GM21576 (cell line): ENCODE results near the gene DPH5.
"Not testable (repeated sequence)": the region's sequence is repeated elsewhere in the genome, so short reads cannot be mapped to it uniquely, and the experiment has no call there.

ENCODE experiments used
- ATAC-seq: cut with Tn5 transposase; IDR thresholded peaks from one replicate; pipeline ENCODE4 v1.9.1; 2021; ENCODE audit warnings: mild to moderate bottlenecking, moderate library complexity; ENCODE audit not compliant: unreplicated experiment

The DPH5 gene

DNA sequence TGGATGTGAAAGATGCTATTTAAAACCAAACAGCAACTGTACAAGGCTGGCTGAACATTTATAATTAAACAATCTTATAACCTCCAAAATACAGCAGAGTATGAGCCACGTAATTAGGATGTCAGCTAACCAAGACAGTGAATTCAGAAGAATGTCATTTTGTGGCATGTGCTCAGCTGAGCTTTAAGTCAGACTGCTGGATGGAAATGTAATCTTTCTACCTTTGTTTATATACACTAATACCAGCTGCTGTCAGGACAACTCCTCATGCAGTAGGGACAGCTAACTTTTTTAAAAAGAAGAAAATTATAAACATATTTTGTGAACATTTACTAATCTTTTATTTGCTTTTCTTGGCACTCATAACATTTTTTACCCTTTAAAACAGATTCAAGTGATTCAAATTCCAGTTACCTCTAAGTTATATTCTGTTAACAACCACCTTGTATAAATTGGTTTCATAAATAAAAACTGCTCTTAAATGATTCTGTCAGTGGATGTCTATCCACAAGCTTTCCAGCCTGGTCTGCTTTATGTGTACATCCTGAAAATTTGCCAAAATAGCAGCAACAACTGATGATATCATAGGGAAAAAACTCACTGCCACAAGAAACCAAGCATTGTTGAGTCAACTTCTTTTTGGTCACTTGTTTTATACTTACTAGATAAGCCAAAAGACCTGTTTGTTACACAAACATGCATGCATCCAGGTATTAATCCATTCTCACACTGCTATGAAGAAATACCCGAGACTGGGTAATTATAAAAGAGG is 36.1 kb downstream of the DPH5 start:
- ATAC-seq, result no peak

DNA sequence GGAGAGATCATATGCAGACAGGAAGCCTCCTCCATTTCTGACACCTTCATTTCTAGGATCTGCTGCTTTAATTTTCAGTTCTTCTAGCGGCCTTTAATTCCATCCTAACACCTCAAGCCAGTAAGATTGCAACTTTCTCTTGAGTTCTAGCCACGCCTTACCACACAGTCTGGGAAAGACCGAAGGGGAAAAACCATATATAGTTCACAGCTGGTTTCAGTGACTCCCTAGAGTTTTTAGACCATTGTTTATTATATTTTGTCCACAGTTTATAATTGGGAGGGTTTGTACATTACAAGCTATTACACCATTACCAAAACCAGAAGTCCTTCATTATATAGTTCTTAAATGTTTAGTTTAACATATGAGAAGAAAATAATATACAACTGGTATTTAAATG is 37.5 kb downstream of the DPH5 start:
- ATAC-seq, result no peak

DNA sequence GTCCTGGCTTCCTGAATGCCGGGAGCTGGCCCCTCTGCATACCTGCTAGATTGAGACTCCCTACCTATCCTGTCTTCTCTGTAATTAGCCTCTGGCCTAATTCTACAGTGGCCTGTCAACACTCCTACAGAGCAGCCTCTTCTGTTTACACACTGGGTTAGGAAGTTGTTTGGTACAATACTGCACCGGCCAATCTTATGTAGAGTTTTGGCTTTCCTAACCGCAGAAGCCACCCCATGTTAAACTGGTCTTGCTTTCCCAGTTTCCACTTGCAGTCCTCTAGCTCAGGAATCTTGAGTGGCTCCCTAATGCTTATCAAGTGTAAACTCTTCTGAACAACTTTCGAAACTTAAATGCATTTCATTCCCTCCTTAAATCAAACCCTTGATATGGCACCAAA is 42.8 kb downstream of the DPH5 start:
- no peak for ATAC-seq

DNA sequence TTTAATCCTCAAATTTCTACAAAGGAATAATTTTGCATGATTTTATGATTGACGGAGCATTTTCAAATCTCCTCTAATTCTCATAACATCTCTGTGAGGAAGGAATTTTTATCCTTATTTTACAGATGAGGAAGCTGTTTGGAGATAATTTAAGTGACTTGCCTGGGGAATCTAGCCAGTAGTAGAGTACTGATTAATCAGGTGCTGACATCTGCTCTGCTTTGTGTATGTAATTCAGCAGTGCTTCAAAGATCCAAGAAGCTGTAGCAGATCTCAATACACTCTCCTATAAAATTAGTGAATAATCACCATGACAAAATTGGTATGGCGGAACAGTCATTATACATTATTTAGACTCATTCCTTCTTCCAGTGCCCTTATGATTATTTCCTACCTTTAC is 46.0 kb downstream of the DPH5 start:
- no peak for ATAC-seq

DNA sequence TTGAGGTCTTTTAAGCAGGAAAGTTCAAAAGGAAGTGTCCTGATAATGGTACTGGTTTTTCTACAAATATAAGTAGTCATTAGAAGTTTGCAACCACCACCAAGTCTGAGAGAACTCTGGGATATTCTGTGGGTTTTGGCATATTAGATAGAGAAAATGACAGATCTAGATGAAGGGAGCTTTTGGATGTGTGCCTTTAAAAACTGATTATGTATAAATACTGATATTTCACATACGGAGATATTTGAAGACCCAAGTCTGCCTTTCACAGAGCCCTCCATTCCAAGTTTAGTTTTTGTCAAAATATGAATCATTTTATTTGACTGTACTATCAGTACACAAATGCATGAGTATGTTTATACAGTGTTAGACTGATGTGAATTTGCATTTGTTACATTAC is 48.6 kb downstream of the DPH5 start:
- ATAC-seq, result no peak

DNA sequence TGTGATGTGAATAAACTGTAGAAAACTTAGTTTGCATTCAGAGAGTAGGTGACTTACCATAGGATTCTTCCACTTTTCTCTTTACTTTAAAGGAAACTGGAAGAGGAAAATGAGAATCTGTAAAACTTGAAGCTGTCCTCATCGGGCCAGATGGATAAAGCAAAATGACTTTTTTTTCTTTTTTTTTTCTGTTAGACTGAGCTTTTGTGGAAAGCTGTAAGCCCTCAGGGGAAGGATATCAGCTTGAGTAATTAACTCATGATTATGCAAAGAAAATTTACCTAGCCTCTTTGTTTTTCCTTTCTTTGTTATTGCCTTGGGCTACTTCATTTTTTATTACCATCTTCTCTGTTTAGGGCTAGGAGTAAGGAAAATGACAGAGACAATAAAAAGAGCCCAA is 53.4 kb downstream of the DPH5 start:
- no peak for ATAC-seq

DNA sequence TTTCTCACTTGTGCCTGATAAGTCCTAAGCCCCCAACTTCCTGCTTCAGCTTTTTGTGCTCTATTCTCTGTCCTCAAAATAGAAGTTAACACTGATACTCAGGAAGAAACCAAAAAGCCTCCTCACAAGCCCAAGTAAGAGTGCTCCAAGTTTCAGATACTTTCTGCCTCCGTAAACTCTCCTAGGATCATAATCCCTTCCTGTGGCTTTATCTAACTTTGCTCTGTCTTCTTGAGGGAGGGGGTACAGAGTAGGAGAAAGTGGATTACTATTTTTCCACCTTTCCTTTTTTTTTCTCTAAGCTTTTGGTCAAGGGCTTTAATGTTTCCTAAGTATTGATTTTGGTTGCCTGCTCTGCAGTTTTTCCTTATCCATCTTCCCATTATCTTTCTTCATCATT is 54.6 kb downstream of the DPH5 start:
- ATAC-seq, result no peak

DNA sequence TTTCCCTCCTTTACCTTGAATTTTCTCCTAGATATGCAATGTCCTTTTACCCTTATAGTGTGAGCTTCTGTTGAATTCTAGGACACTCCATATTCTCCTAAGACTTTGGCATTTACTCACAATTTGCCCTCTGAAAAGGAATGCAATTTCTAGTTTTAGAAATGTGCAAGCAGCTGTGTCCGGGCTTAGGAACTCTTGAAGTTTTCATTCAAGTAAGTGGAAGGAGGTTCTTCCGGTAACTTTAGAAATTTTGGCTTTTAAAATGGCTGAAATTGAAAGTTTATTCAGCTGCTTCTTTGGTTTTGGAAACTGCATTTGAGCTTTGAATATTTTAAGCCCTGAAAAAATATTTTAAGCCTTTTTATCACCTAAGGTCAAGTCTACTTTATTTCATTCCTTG is 56.3 kb downstream of the DPH5 start:
- no peak for ATAC-seq

DNA sequence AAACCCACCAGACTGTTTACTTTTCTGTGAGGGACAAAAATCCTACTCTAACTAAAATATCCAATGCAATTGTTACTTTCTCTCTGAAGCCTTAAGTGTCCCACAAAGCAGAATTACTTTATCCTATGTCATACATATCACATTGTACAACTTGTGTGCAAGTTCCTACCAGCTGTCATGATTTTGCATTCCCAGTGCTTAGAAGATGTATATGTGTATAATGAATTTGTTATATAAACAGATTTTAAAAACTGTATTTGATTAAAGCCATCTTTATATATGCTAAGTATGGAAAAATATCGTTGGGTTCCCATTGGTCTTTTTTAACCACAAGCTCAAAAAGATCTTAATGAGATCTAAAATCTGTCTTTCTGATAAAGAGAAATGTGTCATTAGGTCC is 57.0 kb downstream of the DPH5 start:
- no peak for ATAC-seq

DNA sequence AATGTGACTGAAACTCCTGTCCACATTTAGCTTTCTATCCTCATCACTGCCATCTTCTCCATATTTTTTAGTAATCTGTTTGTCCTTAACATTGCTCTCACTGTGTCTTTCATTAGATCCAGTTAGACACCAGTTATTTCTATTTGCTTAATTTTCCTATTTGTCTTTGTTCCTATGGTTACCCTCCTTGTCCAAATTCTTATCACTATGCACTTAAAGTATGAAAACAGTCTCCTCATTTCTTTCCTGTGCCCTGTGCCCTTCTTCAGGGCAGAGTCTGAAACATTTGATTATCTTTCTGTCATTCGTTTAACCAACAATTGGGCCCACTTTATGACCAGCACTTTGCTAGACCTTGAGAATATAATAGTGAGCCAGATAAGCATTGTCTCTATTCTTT is 65.5 kb downstream of the DPH5 start:
- no peak for ATAC-seq

DNA sequence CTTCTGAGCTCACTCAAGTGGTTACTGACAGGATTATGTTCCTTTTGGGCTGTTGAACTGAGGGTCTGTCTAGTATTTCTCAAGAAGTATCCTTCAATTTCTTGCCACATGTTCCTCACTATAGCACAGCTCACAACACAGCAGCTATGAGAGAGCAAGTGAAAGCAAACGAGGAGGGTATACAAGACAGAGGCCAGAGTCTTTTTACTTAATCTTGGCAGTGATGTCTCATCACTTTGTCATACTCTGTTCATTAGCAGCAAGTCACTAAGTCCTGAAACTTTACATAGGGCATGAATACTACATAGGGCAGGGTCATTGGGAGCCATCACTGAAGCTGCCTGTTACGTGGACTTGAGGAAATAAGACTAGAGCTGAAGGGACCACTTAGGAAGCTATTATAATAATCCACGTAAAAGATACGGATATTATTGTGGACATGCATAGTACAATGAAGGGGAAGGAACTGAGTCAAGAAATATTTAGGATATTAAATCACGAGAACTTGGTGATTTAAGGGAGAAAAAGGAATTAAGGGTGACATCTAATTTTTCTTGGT is 66.0 kb downstream of the DPH5 start:
- ATAC-seq, result no peak

DNA sequence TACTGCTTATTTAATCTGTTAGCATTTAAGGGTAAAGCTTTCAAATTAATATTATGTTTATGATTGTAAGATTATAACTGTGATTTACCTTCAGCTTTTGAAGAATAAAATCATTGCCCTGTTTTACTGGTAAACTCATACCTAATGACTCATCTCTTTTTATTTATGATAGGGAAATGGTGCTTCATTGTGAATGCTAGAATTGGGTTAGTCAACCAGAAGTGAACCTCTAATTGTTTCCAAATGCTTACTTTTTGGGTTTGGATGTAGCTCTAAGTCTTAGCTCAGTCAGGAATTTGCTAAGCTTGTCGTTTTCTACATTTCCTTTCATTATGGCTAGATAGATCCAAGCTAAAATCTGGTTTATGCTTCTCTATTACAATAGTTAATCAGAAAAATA is 70.3 kb downstream of the DPH5 start:
- no peak for ATAC-seq

DNA sequence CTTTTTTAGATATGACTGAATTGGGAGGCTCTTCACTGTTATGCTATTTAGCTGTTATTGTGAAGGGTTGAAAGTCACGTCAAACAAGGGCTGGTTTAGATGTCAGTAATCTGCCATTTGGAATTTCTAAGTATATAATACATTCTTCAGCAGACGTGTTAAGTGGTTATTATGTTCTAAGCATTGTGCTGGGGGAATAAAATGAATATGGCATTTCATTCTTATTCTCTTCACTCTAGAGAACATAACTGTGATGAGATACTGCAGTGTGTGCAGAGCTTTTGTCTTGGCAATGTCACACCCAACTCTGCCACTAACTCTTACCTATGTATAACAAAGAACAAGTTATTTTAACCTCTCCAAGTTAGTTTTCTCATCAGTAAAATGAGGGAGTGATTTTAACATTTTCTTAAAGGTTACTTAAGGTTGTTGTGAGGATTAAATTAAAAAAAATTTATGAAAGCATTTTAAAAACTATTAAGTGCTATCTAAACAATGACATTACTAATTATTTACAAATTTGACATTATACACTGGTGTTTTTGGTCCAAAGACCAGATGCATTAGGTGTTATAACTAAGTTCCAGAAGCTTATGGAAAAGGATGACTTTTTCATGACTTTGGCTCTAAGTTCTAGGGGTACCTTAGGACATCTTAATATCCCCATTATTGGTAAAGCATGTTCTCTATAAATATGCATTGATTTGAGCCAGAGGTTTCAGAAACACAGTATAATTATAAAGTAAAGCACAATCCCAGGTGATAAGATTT is 71.4 kb downstream of the DPH5 start:
- no peak for ATAC-seq

DNA sequence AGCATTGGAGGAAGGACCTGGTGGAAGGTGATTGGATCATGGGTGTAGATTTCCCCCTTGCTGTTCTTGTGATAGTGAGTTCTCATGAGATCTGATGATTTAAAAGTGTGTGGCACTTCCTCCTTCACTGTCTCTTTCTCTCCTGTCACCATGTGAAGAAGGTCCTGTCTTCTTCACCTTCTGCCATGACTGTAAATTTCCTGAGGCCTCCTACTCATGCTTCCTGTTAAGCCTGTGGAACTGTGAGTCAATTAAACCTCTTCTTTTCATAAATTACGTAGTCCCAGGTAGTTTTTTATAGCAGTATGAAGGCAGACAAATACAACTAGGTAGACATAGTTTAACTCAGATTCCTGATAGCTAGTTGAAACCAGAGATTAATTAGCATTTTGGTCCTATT is 72.6 kb downstream of the DPH5 start:
- not testable (repeated sequence) for ATAC-seq

DNA sequence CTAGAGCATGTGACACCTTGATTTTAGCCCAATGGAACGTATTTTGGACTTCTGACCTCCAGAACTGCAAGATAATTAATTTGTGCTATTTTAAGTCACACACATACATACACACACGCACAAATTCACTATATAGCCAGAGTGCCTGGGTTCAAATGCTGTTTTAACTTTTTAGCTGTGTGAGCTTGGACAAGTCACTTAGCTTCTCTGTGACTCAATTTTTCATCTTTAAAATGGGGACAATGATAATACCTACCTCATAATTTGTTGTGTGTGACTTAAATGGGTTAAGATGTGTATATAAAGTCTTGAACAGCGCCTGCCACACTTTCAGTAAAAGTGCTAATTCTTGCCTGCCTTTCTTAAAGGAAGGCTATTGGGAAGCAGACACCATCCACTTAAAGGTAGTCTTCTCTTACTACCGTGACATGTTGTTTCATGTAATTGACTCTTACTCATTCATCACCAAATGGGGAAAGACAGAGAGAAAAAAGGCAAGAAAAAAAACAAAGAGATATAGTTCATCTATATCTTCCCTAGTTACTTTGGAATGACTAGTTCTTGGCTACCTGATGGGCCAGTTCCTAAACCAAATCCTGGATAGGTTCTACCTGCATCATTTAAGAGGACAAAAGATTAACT is 73.4 kb downstream of the DPH5 start:
- ATAC-seq, result no peak

DNA sequence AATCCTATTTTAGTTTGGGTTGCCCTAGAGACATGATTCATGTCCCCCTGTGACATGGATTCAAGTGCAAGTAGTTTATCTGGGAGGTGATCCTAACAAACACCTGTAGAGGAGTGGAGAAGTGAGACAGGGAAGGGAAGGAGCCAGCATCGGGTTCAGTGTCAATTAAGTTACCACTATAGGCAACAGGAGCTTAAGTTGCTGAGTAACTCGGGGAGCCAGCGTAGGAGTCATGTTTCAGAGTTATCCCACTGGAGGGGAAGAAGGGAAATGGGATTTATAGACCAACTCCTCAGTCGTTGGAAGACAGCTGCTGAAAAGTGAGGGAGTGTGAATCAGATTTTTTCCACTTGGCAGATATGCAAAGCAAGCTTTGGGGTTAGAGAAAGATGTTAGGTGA is 74.8 kb downstream of the DPH5 start:
- no peak for ATAC-seq

DNA sequence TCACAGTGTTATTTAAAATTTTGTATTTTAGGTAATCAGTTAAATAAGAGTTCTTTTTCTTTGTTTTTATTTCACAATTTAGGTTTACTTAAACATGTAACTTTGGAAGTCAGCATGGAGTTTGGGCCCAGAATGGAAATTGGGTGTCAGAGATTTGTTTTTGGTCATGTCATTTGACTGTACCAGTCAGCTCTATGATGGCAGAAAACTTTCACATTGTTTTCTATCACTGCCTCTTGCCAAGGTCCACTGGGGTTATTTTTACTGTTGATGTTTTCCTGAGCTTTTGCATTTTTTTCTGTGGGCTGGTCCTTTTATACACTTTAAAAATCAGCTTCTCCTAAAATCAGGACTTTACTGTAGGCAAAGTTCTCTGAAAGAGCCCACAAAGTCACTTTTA is 75.2 kb downstream of the DPH5 start:
- ATAC-seq, result no peak

DNA sequence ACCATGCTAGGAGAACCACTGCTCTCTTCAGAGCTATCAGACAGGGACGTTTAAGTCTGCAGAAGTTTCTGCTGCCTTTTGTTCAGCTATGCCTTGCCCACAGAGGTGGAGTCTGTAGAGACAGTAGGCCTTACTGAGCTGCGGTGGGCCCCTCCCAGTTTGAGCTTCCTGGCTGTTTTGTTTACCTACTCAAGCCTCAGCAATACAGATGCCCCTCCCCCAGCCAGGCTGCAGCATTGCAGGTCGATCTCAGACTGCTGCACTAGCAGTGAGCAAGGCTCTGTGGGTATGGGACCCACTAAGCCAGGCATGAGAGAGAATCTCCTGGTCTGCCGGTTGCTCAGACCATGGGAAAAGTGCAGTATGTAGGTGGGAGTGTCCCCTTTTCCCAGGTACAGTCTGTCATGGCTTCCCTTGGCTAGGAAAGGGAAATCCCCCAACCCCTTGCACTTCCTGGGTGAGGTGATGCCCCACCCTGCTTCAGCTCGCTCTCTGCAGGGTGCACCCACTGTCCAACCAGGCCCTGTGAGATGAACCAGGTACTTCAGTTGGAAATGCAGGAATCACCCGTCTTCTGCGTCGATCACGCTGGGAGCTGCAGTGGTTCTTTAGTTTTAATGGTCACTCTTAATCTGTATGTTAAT is 75.9 kb downstream of the DPH5 start:
- peak; percentile 93 for ATAC-seq

DNA sequence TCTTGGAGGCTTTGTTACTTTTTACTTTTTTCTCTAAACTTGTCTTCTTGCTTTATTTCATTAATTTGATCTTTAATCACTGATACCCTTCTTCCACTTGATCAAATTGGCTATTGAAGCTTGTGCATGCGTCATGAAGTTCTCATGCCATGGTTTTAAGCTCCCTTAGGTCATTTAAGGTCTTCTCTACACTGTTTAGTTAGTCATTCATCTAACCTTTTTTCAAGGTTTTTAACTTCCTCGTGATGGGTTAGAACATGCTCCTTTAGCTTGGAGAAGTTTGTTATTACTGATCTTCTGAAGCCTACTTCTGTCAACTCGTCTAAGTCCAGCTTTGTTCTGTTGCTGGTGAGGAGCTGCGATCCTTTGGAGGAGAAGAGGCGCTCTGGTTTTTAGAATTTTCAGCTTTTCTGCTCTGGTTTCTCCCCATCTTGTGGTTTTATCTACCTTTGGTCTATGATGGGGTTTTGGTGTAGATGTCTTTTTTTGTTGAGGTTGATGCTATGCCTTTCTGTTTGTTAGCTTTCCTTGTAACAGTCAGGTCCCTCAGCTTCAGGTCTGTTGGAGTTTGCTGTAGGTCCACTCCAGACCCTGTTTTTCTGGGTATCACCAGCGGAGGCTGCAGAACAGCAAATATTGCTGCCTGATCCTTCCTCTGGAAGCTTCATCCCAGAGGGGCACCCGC is 76.7 kb downstream of the DPH5 start:
- ATAC-seq, result not testable (repeated sequence)

DNA sequence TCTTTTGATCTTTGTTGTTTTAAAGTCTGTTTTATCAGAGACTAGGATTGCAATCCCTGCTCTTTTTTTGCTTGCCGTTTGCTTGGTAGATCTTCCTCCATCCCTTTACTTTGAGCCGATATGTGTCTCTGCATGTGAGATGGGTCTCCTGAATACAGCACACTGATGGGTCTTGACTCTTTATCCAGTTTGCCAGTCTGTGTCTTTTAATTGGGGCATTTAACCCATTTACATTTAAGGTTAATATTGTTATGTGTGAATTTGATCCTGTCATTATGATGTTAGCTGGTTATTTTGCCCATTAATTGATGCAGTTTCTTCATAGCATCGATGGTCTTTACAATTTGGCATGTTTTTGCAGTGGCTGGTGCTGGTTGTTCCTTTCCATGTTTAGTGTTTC is 77.8 kb downstream of the DPH5 start:
- ATAC-seq, result not testable (repeated sequence)

DNA sequence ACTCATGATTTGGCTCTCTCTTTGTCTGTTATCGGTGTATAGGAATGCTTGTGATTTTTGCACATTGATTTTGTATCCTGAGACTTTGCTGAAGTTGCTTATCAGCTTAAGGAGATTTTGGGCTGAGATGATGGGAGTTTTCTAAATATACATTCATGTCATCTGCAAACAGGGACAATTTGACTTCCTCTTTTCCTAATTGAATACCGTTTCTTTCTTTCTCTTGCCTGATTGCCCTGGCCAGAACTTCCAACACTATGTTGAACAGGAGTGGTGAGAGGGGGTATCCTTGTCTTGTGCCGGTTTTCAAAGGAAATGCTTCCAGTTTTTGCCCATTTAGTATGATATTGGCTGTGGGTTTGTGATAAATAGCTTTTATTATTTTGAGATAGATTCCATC is 79.5 kb downstream of the DPH5 start:
- not testable (repeated sequence) for ATAC-seq
